SW 1271 (cell line): ENCODE measurements around the gene CACNA1B.

Experiments used
- DNase-seq, 2 experiments: peaks; one replicate each; lab custom pipeline; 2025; lab: John Stamatoyannopoulos, UW

Gene CACNA1B

DNA sequence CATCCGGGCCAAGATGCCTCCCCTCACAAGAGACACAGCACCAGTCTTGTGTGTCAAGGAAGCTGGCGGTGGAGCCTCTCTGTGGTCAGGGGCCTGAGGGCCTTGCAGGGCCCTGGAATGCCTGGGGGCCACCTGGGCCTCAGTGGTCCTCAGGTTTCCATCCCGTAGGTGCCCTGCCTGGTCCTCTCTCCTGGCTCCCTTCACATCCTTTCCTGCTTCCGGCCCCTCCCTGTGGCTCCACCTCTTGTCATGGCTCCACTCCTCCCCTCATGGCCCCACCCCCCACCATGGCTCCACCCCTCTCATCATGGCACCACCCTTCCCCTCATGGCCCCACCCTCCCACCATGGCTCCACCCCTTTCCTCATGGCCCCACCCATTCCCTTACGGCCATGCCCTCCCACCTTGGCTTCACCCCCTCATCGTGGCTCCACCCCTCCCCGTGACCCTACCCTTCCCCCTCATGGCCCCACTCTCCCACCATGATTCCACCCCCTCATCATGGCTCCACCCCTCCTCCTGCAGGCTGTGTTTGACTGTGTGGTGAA lies 175.8 kb downstream of the CACNA1B start:
- DNase-seq: peak in 1 of 2 experiments; percentile 21

- no peak for DNase-seq
These were observed 176.6 kb downstream of the CACNA1B start for GRCh38 chr9:138053996-138054752.

DNA sequence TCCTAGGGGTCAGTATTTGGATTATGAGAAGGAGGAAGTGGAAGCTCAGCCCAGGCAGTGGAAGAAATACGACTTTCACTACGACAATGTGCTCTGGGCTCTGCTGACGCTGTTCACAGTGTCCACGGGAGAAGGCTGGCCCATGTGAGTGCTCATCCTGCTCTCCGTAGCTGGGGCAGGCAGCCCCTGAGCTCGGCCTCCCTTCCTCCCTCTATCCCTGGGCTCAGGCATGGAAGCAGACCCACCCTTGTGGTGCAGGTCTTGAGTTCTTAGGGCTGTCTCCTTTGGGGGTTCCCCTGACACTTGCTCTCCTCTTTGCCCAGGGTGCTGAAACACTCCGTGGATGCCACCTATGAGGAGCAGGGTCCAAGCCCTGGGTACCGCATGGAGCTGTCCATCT lies 180.1 kb downstream of the CACNA1B start:
- no peak for DNase-seq

DNA sequence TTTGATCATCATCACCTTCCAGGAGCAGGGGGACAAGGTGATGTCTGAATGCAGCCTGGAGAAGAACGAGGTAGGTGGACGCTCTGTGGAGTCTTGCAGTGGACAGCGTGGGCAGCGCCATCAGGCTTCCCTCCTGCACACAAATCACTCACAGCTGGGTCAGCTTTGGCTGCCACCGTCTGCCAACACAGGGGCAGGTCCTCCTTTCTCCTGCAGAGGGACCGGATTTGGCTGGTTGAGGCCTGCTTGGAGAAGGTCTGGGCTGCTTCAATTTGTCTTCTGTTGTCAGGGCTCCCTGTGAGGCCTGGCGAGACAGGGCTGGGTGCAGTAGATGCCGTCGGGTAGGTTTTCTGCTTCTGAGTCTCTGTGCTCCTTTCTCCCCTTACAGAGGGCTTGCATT lies 180.6 kb downstream of the CACNA1B start:
- DNase-seq: no peak

- DNase-seq: no peak
These were observed 181.6 kb downstream of the CACNA1B start for GRCh38 chr9:138059196-138059595.

GRCh38 chr9:138060365-138060764 lies 182.8 kb downstream of the CACNA1B start:
- DNase-seq: no peak

- DNase-seq: no peak
These were observed 183.3 kb downstream of the CACNA1B start for GRCh38 chr9:138060881-138061280.

- DNase-seq: no peak
These were observed 184.0 kb downstream of the CACNA1B start for GRCh38 chr9:138061631-138062030.

GRCh38 chr9:138062196-138062595 lies 184.6 kb downstream of the CACNA1B start:
- DNase-seq: no peak

DNA sequence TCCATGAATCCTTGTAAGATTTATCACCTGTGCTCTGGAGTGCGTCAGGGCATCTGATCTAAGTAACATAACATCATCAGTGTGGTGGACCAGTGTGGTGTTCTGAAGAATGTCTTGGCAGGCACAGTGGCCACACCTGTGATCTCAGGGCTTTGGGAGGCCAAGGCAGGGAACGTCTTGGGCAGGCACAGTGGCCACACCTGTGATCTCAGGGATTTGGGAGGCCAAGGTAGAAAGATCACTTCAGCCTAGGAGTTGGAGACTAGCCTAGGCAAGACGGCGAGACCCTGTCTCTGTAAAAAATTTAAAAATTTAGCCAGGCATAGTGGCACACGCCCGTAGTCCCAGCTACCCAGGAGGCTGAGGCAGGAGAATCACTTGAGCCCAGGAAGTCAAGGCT lies 185.5 kb downstream of the CACNA1B start:
- DNase-seq: no peak

GRCh38 chr9:138063785-138064184 lies 186.2 kb downstream of the CACNA1B start:
- no peak for DNase-seq

DNA sequence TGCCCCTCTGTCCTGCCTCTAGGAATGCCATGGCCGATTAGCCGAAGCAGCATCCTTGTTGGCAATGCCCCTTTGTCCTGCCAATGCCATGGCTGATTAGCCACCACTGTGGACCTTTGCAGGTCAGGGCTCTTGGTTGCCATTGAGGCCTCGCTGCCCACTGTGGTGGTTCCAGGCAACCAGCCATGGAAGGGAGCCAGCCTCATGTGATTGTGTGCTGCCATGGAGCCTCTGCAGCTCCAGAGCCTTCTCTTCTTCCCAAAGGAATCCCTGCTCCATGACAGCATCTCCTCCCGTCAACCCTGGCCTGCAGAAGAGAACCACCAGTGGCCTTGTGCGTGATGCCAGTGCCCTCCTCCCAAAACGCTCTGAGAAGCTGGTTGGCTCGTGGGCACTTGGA lies 187.0 kb downstream of the CACNA1B start:
- no peak for DNase-seq

- no peak for DNase-seq
These were observed 187.7 kb downstream of the CACNA1B start for GRCh38 chr9:138065287-138065686.

DNA sequence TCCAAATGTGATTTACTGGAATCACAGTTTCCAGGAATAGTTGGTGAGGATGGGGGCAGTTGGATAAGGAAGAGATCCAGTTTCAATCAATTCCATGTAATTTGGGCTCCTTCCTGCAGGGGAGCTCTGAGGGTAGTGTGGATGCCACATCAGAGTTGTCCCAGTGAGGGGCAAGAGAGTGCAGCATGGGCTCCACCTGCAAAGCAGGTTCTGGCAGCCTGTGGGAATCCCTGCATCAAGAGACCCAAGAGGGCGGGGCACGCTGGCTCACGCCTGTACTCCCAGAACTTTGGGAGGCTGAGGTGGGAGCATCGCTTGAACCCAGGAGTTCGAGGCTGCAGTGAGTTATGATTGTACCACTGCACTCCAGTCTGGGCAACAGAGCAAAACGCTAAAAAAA lies 188.5 kb downstream of the CACNA1B start:
- DNase-seq: no peak

GRCh38 chr9:138067613-138068367 lies 190.2 kb downstream of the CACNA1B start:
- DNase-seq: no peak

GRCh38 chr9:138068601-138069035 lies 191.0 kb downstream of the CACNA1B start:
- DNase-seq: no peak

- no peak for DNase-seq
These were observed 192.3 kb downstream of the CACNA1B start for GRCh38 chr9:138069731-138070456.

GRCh38 chr9:138070815-138071214 lies 193.2 kb downstream of the CACNA1B start:
- DNase-seq: no peak

GRCh38 chr9:138071292-138071691 lies 193.7 kb downstream of the CACNA1B start:
- no peak for DNase-seq

DNA sequence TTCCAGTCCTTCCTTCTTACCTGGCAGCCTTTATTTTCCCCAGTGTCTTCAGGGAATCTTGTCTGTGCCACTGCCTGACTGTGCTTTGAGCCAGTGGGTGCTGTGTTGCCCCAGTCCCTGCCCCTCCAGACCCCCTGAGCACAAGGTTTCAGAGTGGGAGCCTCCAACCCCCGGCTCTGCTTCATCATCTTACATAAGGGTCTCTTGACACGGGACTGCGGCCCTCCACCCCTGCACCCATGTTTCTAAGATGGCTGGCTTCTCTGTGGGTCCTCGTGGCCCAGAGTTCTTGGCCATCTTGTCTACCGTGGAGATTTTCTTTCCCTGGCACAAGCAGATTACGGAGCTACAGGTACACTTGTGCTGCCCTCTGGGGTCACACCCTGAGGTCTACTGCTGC lies 194.1 kb downstream of the CACNA1B start:
- DNase-seq: no peak

DNA sequence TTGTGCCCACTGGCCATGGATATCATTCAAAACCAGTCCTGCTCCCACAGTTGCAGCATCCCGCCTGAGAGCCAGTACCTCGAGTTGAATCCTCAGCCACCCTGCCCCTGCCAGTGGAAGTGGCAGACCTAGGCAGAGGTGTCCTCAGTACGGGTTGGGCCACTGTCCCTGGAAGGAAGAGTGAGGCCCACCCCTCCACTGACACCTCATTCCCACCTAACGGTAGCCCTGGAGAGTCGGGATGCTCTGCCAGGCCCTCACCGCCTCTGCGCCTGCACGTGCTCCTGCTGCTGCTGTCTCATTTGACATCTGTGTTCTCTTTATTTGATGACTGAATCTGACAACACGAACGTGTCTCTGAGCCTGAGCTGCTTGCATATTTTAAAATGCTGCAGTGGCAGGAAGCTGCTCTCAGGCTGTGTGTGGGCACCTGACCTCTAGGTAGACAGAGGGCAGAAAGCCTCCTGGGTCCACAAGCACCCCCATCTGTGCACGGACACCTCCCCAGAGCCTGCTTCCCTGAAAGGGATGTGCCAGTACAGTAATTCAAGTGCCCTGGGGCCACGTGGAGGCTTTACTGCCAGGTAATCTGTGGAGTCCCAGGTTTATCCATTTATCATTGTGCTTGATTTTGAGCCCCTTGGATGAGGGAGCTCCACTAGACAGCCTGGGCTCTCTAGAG lies 194.7 kb downstream of the CACNA1B start:
- no peak for DNase-seq

- DNase-seq: no peak
These were observed 195.3 kb downstream of the CACNA1B start for GRCh38 chr9:138072897-138073296.
